IPS-15b (cell line): ENCODE measurements around the gene ATXN2L.
A peak's percentile ranks its signal among the peaks of the same experiment; 100 is the strongest.

Experiments used
- H3K27me3 ChIP-seq: one replicate; pipeline ENCODE4 v1.6.1; 2013; ENCODE audit warnings: low read length; ENCODE audit not compliant: control insufficient read depth, insufficient read depth
- H3K36me3 ChIP-seq: one replicate; pipeline ENCODE4 v1.6.1; 2013; ENCODE audit warnings: low read length; ENCODE audit not compliant: control insufficient read depth, insufficient read depth
- H3K4me1 ChIP-seq: one replicate; pipeline ENCODE4 v1.6.1; 2013; ENCODE audit warnings: mild to moderate bottlenecking, low read length; ENCODE audit not compliant: control insufficient read depth, insufficient read depth
- H3K4me3 ChIP-seq: one replicate; pipeline ENCODE4 v1.5.1; 2013; ENCODE audit warnings: low read depth, low read length
- H3K9ac ChIP-seq: one replicate; pipeline ENCODE4 v1.6.1; 2013; ENCODE audit warnings: low read depth, mild to moderate bottlenecking, low read length
- H3K9me3 ChIP-seq: one replicate; pipeline ENCODE4 v1.6.1; 2013; ENCODE audit warnings: mild to moderate bottlenecking, low read length; ENCODE audit not compliant: control insufficient read depth, insufficient read depth

The ATXN2L gene

DNA sequence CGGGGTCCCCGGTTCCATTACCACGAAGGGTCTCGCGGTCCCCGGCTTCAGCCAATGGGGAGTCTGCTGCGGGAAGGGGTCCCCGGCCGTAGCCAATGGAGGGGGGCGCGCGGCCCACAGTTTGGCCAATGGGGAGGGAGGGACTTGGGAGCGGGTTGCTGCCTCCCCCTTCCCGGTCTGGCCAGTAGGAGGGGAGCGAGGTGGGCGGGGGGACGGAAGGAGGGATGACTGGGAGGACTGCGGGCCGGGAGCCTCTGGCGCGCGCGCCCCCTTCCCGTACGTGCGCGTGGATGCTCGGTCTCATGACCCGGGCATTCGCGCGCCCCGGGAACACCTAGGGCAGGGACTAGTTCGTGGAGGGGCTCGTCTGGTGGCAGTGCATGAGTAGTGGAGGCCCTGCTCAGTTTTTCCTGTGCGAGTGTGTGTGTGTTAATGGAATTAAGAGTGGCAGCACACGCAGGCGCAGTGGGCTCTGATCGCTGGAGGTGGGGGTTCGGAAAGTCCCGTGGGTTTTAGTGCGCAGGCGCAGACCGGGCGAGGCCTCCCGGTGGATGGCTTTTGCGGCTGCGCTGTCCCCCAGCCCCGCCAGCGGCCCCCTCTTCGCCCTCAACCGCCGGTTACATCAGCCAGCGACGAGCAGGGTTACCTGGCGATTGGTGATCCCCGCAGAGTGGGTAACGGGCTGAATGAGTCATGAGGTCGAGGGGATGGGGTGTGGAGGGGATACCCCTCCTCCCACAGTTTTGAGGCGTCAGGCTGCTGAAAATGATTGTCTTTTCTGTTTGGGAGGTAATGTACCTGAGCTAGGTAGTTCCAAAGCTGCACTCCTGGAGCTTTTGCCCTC is 1.3 kb downstream of the ATXN2L start:
- Histone ChIP-seq H3K36me3 (peaks cover 24% of the 10 kb centered on the region), H3K4me1 (peaks cover 4% of the 10 kb centered on the region), H3K27me3 (no peaks in the 10 kb centered on the region), H3K9me3 (no peaks in the 10 kb centered on the region), H3K4me3 (peak overlapping the region; percentile 100), H3K9ac (peak overlapping the region; percentile 97)

DNA sequence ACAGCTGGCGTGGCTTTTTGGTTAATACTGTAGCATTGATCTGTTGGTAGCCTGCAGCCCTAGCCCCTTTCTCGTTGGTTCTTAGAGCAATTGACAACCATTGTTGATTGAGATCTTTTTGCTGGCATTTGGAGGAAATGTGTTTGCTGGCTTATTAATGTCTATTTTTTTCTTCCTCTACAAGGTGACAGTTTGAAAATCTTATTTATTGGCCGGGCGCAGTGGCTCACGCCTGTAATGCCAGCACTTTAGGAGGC is 1.8 kb downstream of the ATXN2L start:
- H3K4me3 ChIP-seq: peak overlapping the region; percentile 100
- peaks cover 4% of the 10 kb centered on the region for H3K4me1 ChIP-seq
- H3K9ac ChIP-seq: peak overlapping the region; percentile 97
- no peaks in the 10 kb centered on the region for H3K9me3 ChIP-seq
- H3K36me3 ChIP-seq: peaks cover 30% of the 10 kb centered on the region
- no peaks in the 10 kb centered on the region for H3K27me3 ChIP-seq

DNA sequence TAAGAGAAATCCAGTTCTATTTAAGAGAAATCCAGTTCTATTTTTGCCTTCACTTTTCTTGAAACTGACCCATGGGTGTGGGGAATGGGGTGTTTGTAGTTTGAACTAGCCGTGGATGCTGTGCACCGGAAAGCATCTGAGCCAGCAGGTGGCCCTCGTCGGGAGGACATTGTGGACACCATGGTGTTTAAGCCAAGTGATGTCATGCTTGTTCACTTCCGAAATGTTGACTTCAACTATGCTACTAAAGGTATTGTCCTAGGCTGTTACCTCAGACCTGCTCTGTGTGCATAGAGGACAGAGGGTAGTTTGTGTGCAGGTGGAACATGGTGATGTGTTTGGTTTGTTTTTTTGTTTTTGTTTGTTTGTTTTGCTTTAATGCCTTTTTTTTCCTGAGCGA is 3.3 kb downstream of the ATXN2L start:
- H3K27me3 ChIP-seq: no peaks in the 10 kb centered on the region
- H3K36me3 ChIP-seq: peaks cover 44% of the 10 kb centered on the region
- H3K9me3 ChIP-seq: no peaks in the 10 kb centered on the region
- H3K4me3 ChIP-seq: no peak overlapping the region
- H3K4me1 ChIP-seq: peaks cover 2% of the 10 kb centered on the region
- no peak overlapping the region for H3K9ac ChIP-seq

DNA sequence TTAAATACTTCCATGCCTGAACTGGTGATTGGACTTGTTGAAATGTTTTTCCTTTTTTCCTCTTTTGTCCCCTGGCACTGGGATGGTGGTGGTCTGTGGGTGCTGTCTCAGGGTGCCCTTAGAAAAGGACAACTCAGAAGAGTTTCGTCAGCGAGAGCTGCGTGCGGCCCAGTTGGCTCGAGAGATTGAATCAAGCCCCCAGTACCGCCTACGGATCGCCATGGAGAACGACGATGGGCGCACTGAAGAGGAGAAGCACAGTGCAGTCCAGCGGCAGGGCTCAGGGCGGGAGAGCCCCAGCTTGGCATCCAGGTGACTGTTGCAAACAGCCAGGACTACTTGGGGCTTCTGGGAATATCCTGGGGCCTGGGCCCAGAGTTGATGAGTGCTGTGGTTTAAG is 6.9 kb downstream of the ATXN2L start:
- Histone ChIP-seq H3K9ac (no peak overlapping the region), H3K27me3 (no peaks in the 10 kb centered on the region), H3K36me3 (peaks cover 78% of the 10 kb centered on the region), H3K4me3 (no peak overlapping the region), H3K9me3 (no peaks in the 10 kb centered on the region), H3K4me1 (no peaks in the 10 kb centered on the region)

DNA sequence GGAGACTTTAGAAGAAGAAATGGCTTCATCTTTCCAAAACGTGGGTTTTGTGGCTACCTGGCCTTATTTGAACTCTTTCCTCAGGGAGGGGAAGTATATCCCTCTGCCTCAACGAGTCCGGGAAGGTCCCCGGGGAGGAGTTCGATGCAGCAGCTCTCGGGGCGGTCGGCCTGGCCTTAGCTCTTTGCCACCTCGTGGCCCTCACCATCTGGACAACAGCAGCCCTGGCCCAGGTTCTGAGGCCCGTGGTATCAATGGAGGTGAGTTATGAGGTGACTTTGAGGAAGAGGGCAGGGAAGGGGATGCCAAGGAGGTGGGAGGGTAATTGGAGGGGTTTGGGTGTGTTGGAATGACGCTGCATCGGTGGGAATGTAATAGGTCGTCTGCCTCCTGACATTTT is 7.7 kb downstream of the ATXN2L start:
- H3K36me3 ChIP-seq: peaks cover 84% of the 10 kb centered on the region

DNA sequence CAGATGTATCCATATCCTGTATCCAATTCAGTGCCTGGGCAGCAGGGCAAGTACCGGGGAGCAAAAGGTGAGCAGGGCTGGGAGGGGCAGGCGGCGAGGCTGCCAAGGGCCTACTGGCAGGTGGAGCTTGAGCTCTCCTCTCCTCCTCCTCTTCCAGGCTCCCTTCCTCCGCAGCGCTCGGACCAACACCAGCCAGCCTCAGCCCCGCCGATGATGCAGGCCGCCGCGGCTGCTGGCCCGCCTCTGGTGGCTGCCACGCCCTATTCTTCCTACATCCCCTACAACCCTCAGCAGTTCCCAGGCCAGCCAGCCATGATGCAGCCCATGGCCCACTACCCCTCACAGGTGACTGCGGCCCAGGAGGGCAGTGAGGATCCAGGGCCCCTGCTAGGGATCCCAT is 11.6 kb downstream of the ATXN2L start:
- no peak overlapping the region for H3K9ac ChIP-seq
- H3K4me1 ChIP-seq: no peaks in the 10 kb centered on the region
- no peaks in the 10 kb centered on the region for H3K9me3 ChIP-seq
- H3K36me3 ChIP-seq: peaks cover 70% of the 10 kb centered on the region
- H3K27me3 ChIP-seq: no peaks in the 10 kb centered on the region
- H3K4me3 ChIP-seq: no peak overlapping the region

More for the DNA sequence above, 7.7 kb downstream of the ATXN2L start:
- Histone ChIP-seq H3K27me3 (no peaks in the 10 kb centered on the region), H3K4me3 (no peak overlapping the region), H3K4me1 (no peaks in the 10 kb centered on the region), H3K9me3 (no peaks in the 10 kb centered on the region), H3K9ac (no peak overlapping the region)

DNA sequence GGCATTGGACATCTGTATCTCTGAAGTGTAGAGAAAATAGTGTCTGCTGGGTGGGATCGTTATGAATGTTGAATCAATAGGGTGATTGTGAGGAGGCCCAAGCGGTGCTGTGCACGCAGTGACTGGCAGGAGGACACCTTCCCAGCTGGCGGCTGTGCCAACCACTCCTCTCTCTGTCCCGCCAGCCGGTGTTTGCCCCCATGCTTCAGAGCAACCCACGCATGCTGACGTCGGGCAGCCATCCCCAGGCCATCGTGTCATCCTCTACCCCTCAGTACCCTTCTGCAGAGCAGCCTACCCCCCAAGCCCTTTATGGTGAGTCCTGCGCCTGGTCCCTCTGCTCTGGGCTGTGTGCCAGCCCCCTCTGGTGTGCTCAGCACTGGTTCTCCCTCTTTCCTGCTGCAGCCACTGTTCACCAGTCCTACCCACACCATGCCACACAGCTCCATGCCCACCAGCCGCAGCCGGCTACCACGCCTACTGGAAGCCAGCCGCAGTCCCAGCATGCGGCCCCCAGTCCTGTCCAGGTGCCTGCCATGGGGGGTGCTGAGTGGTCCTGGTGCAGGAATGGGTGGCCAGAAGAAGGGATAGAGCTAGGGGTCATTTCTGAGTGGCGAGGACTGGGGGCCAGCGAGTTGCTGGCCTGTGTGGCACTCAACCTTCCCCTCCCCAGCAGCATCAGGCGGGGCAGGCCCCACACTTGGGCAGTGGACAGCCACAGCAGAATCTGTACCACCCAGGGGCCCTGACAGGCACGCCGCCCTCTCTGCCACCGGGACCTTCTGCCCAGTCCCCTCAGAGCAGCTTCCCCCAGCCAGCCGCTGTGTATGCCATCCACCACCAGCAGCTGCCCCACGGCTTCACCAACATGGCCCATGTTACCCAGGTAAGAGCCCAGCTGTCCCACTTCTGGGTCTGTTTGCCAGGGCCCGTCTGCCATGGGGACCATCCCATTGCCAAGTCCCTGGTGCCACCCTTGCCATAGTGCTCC is 12.4 kb downstream of the ATXN2L start:
- Histone ChIP-seq H3K4me3 (no peak overlapping the region), H3K4me1 (no peaks in the 10 kb centered on the region), H3K9ac (no peak overlapping the region), H3K27me3 (no peaks in the 10 kb centered on the region), H3K36me3 (peaks cover 62% of the 10 kb centered on the region), H3K9me3 (no peaks in the 10 kb centered on the region)

DNA sequence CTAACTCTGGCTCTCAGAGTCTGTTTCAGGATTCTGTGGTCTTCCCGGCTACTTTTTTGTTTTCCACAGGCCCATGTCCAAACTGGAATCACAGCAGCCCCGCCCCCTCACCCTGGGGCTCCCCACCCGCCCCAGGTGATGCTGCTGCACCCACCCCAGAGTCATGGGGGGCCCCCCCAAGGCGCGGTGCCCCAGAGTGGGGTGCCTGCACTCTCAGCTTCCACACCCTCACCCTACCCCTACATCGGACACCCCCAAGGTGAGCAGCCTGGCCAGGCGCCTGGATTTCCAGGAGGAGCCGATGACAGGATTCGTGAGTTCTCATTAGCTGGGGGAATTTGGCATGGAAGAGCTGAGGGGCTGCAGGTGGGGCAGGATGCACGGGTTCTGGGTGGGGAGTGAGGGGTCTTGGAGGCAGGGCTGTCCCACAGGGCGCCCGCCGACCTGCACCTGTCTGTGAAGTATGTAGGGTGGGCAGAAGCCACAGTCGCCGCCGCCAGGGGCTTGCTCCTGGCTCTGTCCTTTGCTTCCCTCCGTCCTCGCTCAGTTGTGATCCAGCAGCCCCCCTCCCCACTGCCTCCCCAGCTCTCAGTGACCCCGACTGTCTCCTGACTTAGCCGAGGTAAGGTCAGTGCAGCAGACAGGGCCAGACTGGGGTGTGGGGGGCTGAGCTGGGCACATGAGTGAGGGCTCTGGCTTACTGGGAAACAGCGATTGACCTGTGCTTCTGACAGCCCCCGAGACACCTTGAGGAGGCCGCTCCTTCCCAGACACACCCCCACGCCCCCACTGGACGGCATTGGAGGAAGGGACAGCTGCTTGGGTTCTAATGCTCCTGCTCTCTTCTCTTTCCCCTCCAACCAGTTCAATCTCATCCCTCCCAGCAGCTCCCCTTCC is 13.3 kb downstream of the ATXN2L start:
- no peak overlapping the region for H3K4me3 ChIP-seq
- H3K9ac ChIP-seq: no peak overlapping the region
- no peaks in the 10 kb centered on the region for H3K9me3 ChIP-seq
- no peaks in the 10 kb centered on the region for H3K4me1 ChIP-seq
- H3K36me3 ChIP-seq: peaks cover 53% of the 10 kb centered on the region
- H3K27me3 ChIP-seq: no peaks in the 10 kb centered on the region

DNA sequence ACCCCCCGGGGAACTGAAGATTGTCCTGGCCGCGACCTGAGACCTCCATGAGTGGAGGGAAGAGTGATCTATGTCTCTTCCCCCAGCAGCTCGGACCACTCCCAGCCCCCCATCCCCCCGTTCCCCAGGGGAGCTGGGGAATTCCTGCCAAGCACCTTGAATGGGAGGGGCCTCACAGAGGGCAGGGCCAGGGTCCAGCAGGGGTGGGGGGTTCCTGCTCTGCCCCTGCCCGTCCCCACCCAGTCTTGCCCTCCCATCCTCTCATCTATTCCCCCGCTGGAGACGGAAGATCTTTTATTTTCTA is 13.9 kb downstream of the ATXN2L start:
- H3K9me3 ChIP-seq: no peaks in the 10 kb centered on the region
- no peak overlapping the region for H3K4me3 ChIP-seq
- H3K9ac ChIP-seq: no peak overlapping the region
- H3K27me3 ChIP-seq: no peaks in the 10 kb centered on the region
- peaks cover 48% of the 10 kb centered on the region for H3K36me3 ChIP-seq
- no peaks in the 10 kb centered on the region for H3K4me1 ChIP-seq

DNA sequence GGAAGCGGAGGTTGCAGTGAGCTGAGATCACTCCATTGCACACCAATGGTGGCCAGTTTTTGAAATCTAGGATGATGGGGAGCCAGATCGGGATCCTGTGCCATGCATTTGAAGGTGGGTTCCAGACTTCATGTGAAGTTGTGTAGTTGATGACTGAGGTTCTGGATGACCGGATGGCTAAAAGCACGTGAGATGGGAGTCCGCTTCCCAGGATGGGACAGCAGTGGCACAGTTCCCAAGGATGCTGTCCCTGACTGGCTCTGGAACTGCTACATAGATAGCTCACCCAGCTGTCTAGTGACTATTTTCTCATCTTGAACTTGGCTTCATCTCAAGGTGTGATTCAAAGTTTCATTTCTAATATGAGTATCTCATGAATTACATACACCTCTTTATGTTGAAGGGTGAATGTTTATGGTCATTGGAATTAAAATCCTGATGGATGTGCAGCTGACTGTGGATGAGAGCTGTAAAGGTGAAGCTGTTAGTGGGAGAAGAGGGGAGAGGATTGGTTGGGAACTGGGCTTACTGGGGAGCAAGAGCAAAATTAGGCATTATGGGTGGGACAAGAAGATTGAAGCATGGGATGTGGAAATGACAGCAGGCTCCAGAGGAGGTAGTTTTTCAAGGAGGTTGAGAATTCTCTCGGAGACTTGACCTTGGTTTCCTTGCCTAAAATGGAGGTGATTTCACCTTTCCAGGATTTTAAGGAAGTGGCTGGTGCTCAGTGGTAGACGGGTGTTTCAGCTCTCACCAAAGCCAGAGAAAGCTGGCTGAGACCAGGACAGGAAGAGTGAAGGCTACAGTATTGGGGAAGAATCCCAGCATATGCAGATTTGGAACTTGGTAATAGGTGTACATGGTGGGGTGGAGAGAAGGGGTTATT is 15.1 kb downstream of the ATXN2L start:
- H3K27me3 ChIP-seq: no peaks in the 10 kb centered on the region
- H3K36me3 ChIP-seq: peaks cover 45% of the 10 kb centered on the region
- H3K9me3 ChIP-seq: no peaks in the 10 kb centered on the region
- H3K4me3 ChIP-seq: no peak overlapping the region
- no peak overlapping the region for H3K9ac ChIP-seq
- H3K4me1 ChIP-seq: no peaks in the 10 kb centered on the region

DNA sequence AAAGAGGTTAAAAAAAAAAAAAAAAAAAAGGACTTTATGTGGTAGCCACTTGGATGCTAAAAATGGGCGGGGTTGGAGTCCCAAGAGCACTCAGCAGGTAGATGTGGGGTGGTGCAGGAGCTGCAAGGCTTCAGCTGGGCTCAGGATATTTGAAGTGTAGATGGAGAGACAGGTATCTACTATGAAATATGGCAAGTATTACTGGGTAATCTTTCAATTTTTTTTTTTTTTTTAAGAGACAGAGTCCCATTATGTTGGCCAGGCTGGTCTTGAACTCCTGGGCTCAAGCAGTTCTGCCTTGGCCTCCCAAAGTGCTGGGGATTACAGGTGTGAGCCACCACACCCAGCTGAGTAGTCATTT is 15.7 kb downstream of the ATXN2L start:
- peaks cover 45% of the 10 kb centered on the region for H3K36me3 ChIP-seq
- H3K9ac ChIP-seq: no peak overlapping the region
- H3K9me3 ChIP-seq: no peaks in the 10 kb centered on the region
- H3K27me3 ChIP-seq: no peaks in the 10 kb centered on the region
- no peaks in the 10 kb centered on the region for H3K4me1 ChIP-seq
- H3K4me3 ChIP-seq: no peak overlapping the region
